Epithelial cell of esophagus (primary cell): ENCODE data around the gene SNED1.

Source experiments
- DNase-seq: peaks from one replicate; pipeline ENCODE4 v3.0.0; 2010; ENCODE audit warnings: low read depth
- H3K4me3 ChIP-seq: 2 replicates; pipeline ENCODE4 v1.5.1; 2011; ENCODE audit warnings: mild to moderate bottlenecking, low read length, control low read depth
- CTCF ChIP-seq: IDR thresholded peaks from 2 replicates; pipeline ENCODE4 v1.5.1; 2011; ENCODE audit warnings: low read depth, mild to moderate bottlenecking, low read length, control low read depth, inconsistent platforms; ENCODE audit not compliant: insufficient read depth; ENCODE audit errors: missing control alignments

SNED1 gene

GRCh38 chr2:241068942-241069810, 70.8 kb downstream of the SNED1 start:
- no peak overlapping the region for H3K4me3 ChIP-seq
- no peak for TF ChIP-seq CTCF
- no peak for DNase-seq

- H3K4me3 ChIP-seq, result no peak overlapping the region
- no peak for TF ChIP-seq CTCF
- no peak for DNase-seq
Observed at GRCh38 chr2:241069821-241070281, 71.4 kb downstream of the SNED1 start.

- no peak for TF ChIP-seq CTCF
- DNase-seq, result no peak
- no peak overlapping the region for H3K4me3 ChIP-seq
Observed at GRCh38 chr2:241070361-241070760, 71.9 kb downstream of the SNED1 start.

- no peak for TF ChIP-seq CTCF
- H3K4me3 ChIP-seq, result no peak overlapping the region
- DNase-seq, result no peak
Observed at GRCh38 chr2:241070811-241071676, 72.6 kb downstream of the SNED1 start.

- DNase-seq, result no peak
- no peak for TF ChIP-seq CTCF
- no peak overlapping the region for H3K4me3 ChIP-seq
Observed at GRCh38 chr2:241071677-241072111, 73.3 kb downstream of the SNED1 start.

- no peak for DNase-seq
- H3K4me3 ChIP-seq, result no peak overlapping the region
- TF ChIP-seq CTCF, result no peak
Observed at GRCh38 chr2:241072151-241072550, 73.7 kb downstream of the SNED1 start.
